CD4-positive, alpha-beta T cell treated with Interleukin-10 for 1 hour (primary cell): Measurements from ENCODE around the gene LRRC8E.
"Not testable (repeated sequence)": the region's sequence is repeated elsewhere in the genome, so short reads cannot be mapped to it uniquely, and the experiment has no call there.

Experiments
- DNase-seq: peaks from one replicate; pipeline ENCODE4 v3.0.0-alpha.2; 2020

Gene LRRC8E

DNA sequence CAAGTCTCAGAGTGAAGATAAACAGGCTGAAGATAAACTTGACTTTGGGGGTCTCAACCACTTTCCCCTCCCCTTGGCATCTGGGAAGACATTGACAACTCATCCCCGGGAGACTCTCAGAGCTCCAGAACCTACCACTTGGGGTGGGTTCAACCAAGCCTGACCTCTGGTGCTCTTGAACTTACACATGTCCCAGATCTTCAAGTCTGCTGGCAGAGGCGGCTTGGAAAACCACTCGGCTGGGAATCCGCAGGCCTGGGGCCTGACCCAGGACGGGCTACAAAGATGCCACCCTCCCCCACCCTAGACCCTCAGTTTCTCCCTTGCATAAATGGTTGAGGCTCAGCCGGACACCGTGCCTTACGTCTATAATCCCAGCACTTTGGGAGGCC, 512 bp downstream of the LRRC8E start:
- DNase-seq = no peak

DNA sequence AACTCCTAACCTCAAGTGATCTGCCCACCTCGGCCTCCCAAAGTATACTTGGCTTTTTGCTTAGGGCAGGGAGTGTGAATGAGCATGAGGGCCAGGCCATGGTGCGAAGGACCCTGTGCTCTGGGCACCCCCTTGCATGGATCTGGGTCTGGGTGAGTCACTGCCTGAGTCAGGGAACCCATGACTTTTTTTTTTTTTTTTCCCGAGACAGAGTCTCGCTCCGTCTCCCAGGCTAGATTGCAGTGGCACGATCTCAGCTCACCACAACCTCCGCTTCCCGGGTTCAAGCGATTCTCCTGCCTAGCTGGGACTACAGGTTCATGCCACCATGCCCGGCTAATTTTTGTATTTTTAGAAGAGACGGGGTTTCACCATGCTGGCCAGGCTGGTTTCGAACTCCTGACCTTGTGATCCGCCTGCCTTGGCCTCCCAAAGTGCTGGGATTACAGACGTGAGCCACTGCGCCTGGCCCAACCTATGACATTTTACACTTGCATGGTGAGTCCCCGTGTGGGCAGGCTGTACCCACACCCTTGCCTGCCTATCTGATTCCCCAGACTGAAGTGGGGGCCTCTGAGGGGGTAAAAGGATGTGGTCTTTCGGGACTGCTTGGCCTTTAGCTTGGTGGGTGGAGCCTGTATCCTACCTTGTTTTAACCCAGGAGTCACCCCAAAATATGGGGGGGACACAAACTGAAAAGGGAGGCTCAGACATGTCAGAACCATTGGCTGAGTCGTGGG, 5.2 kb downstream of the LRRC8E start:
- DNase-seq = not testable (repeated sequence)

DNA sequence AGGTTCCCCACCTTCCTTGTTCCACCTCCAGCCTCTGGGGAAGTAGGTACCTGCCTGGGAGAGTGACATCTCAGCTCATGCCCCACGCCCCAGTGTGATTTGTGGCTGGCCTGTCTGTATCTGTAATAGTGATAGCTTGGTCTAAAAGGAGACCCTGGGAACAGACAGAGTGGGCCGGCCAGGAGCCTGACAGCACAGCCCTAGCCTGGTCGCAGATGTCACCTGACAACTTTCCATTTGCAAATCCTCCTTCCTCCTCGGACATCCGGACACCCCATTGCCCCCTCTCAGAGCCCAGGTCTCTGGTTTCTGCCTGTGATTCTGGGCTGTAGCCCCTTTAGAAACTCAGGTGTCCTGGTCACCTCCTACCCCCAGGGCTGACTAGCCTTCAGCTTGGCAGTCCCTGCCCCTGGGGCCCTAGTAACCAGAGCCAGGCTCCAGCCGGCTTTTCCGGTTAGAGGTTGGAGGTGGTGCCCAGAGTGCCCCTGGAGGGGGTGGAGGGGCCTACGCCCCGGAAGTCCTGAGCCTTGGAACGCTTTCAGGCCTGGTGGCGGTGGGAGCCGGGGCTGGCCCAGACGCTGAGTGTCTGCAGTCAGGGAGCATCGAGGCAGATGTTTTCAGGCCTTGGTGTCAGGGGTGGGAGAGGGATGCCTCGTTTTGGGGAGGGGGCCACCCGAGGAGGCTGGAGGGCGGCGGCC, 6.5 kb downstream of the LRRC8E start:
- DNase-seq = no peak

DNA sequence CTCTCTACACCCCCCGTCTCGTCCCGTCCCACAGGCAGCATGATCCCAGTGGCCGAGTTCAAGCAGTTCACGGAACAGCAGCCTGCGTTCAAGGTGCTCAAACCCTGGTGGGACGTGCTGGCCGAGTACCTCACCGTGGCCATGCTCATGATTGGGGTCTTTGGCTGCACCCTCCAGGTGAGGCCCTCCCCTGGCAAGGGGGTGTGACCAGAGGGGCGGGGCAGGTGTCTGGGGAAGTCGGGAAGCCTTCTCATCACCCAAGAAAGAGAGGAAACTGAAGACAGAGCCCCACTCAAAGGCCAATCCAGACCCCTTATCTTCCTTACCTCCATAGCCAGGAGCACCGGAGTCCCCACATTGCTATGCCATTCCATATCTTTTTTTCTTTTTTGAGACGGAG, 7.3 kb downstream of the LRRC8E start:
- DNase-seq = no peak

DNA sequence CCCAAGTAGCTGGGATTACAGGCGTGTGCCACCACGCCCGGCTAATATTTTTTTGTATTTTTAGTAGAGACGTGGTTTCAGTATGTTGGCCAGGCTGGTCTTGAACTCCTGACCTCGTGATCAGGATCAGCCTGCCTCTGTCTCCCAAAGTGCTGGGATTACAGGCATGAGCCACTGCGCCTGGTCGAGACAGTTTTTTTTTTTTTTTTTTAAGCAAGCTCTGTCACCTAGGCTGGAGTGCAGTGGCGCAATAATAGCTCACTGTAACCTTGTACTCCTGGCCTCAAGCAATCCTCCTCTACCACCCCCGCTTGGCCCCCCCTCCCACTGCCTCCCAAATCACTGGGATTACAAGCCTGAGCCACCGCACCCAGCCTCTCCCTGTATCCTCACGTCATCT, 9.0 kb downstream of the LRRC8E start:
- DNase-seq = no peak

DNA sequence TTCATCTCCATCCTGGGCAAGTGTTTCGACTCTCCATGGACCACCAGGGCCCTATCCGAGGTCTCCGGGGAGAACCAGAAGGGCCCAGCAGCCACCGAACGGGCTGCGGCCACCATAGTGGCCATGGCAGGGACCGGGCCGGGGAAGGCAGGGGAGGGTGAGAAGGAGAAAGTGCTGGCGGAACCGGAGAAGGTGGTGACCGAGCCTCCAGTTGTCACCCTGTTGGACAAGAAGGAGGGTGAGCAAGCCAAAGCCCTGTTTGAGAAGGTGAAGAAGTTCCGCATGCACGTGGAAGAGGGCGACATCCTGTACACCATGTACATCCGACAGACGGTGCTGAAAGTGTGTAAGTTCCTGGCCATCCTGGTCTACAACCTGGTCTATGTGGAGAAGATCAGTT, 10.7 kb downstream of the LRRC8E start:
- DNase-seq = no peak

DNA sequence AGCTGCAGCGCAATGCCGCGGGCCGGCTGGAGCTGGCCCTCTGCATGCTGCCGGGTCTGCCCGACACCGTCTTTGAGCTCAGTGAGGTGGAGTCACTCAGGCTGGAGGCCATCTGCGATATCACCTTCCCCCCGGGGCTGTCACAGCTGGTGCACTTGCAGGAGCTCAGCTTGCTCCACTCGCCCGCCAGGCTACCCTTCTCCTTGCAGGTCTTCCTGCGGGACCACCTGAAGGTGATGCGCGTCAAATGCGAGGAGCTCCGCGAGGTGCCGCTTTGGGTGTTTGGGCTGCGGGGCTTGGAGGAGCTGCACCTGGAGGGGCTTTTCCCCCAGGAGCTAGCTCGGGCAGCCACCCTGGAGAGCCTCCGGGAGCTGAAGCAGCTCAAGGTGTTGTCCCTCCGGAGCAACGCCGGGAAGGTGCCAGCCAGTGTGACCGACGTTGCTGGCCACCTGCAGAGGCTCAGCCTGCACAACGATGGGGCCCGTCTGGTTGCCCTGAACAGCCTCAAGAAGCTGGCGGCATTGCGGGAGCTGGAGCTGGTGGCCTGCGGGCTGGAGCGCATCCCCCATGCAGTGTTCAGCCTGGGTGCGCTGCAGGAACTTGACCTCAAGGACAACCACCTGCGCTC, 11.6 kb downstream of the LRRC8E start:
- no peak for DNase-seq

DNA sequence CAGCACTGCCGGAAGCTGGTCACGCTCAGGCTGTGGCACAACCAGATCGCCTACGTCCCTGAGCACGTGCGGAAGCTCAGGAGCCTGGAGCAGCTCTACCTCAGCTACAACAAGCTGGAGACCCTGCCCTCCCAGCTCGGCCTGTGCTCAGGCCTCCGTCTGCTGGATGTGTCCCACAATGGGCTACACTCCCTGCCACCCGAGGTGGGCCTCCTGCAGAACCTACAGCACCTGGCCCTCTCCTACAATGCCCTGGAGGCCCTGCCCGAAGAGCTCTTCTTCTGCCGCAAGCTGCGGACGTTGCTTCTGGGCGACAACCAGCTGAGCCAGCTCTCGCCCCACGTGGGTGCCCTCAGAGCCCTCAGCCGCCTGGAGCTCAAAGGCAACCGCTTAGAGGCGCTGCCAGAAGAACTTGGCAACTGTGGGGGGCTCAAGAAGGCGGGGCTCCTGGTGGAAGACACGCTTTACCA, 12.1 kb downstream of the LRRC8E start:
- DNase-seq = no peak

DNA sequence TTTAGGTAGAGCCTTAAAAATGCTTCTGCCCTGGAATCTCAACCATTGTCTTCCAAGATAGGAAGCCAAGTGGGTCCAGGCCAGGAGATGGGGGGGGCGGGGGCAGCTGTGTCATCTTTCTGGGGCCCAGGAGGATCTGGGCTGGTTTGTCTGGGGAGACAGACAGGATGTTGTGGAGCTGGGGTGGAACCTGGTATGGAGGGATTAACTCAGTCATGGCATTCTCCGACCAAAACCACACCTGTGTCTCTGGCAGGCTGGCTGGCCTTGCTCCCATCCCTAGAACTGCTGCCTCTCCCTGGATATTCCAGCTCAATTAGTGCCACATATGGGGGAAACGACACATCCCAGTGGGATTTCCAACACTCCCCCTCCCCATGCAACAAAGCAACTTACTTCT, 12.6 kb downstream of the LRRC8E start:
- no peak for DNase-seq

DNA sequence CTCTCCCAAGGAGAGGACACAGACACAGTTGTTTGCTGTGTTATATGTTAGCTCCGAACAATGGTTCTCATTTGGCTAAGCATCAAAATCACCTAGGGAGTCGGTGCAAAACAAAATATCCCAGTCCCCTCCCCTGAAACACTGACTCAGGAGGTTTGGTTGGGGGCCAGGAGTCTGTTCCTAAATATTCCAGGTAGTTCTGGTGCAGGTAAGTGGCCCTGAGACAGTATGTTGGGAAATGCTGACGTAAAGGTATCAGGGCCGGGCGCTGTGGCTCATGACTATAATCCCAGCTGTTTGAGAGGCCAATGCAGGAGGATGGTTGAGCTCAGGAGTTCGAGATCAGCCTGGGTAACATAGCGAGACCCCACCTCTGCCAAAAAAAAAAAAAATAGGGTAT, 13.0 kb downstream of the LRRC8E start:
- no peak for DNase-seq

DNA sequence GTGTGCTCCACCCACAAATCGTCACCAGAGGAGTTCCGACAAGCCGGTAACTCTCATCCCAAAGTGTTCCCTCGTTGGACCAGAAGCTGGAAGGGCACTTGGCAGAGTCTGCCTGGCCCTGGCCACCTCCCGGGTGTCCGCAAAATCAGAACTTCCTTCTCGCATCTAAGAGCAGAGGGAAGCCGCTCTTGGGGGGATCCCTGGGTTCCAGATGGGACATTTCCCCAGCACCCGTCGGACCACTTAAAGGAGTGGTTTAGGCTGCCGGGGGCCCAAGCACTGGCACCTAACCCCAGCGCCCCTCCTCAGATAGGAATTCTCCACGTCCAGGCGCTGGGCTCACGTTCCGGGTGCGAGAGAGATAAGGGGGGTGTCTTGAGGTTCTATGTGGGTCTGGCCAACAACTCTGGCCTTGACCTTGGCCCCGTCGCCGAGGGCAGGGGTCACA, 14.5 kb downstream of the LRRC8E start:
- no peak for DNase-seq

DNA sequence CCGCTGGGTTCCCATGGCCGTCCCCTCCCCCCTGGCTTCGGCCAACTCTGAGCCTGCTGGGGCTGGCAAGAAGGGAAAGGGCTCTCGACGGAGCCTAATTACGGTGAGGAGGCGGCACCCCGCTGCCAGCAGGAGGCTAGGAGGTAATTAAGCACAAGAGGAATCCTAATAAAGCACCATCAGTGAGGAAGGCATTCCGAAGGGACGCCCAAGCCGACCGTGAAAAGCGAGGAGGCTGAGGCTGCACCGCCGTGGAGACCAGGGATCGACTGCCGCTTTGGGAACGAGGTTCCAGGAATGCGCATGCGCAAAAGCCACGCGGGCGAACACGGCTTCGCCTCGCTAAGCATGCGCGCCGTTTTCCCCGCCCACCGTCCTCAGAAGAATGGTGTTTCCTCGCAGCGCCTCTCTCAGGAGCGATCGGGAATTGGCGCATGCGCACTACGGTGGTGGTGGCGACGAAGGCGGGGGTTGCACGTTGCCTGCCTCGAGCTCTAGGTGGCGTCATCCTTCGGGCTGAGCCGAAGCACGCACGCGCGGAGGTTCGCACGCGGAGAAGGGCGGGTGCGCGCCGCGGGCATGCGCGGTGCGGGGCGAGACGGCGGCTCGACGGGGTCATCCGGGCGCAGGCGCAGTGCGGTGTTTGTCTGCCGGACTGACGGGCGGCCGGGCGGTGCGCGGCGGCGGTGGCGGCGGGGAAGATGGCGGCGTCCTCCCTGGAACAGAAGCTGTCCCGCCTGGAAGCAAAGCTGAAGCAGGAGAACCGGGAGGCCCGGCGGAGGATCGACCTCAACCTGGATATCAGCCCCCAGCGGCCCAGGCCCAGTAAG, 15.1 kb downstream of the LRRC8E start, which contains the start of gene MAP2K7:
TSS of gene MAP2K7 (plus strand) at position 634 of the 830 bp plus-strand sequence. CDS start at position 702, 68 bp downstream.
- DNase-seq = peak; percentile 100

DNA sequence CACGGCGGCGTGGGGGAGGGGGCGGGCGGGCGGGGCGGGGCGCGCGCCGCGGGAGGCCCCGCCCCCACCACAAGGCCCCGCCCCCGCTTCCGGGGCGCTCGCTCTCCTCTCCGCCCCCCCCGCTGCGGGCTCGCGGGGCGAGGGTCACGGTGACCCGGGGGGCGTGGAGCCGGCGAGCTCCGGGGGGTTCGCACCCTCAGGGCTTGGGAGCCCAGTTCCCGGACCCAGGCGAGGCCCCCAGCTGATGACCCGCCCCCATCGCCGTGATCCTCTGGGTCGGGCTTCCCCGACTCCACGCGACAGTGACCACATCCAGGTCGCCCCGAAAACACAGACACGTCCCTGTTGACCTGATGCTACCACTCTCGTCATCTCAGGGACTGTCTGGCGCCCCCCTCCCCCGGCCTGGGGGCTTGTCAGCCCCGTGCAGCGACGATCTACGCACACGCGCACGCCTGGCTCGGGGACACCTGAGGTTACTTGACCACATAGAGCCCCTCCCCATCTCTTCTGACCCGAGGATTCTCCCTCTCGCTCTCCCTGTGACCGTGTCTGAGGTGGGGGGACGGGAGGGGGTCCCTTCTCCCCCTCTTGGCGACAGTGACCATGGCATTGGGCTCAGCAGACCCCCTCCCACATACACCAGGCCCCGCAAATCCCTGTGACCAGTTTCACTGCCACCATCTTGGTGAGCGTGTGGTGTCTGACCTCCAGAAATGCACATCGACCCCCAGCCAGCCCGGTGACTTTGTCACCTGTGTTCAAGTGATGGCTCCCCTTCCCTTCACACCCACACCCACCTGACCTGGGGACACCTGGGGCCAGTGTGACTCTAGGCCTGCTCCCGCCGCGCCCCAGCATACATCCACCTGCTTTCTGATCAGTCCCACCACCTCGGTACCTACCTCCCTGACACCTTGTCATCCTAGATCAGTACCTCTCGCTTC, 16.0 kb downstream of the LRRC8E start:
- DNase-seq = peak; percentile 90

DNA sequence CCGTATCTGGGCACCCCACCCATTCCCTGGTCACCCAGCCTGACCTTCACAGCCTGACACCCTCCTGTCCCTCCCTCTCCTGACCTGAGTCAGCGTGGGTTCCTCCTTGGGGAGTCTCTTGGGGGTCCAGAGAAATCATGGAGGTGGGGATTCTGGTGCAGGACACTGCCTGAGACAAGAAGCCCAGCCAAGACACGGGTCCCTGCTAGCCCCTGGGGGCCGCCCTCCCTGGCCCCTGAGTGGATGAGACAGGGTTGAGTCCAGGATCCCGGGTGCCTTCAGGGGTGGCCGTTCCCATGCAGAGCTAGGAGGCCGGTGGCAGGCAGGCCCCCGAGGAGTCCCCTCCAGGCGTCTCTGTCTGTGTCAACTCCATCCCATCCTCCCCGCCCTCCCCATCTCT, 17.0 kb downstream of the LRRC8E start:
- DNase-seq = no peak

DNA sequence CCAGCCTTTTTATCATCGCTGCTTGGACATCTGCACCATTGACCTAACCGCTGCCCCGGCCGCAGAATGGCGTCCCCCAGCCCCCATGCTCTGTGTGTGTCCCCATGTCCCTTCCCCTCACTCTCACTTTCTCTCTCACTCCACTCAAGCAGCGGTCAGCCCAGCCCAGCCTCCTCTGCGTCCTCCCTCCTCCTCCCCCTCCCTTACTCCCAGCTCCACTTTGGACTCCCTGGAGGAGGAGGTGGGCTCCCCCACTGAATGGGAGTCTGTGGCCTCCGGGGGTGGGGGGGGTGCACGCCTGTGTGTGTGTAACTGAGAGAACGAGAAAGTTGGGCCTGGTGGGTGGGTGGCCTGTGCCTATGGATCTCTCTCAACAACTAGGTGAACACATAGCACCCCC, 17.5 kb downstream of the LRRC8E start:
- no peak for DNase-seq

DNA sequence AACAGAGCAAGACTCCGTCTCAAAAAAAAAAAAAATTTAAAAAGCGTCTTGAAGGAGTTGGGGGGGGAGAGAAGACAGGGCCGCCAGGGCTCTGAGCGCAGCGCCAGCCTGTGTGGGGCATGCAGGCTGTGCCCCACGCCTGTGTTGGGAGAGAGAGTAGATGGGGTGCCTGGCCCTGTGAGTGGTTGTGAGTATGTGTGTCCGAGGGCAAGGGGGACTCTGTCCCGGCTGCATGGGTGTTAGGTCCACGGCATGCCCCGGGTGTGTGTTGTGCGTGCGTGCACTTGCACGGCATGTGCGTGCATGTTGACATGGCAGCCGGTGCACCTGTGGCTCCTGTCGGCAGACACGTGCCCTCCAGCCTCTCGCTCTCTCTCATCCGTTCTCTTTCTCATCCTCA, 18.8 kb downstream of the LRRC8E start:
- DNase-seq = no peak

DNA sequence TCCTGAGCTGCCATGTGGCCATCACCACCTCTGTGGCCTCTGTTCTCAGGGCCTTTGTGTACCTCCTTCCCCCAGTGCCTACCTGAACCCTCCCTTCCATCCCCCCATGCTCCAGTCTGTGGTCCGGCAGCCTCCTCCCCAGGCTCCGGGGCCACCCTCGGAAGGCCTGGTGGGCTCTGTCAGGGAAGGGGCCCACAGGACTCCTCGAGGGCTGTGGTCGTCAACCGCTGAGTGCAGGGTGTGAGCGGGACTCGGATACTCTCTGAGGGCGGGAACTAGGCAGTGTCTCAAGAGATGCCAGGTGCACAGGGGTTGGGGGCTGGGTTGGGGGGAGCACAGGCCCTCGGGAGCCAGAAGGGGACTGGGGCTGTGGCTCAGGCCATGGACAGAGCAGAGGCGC, 19.2 kb downstream of the LRRC8E start:
- DNase-seq = no peak

DNA sequence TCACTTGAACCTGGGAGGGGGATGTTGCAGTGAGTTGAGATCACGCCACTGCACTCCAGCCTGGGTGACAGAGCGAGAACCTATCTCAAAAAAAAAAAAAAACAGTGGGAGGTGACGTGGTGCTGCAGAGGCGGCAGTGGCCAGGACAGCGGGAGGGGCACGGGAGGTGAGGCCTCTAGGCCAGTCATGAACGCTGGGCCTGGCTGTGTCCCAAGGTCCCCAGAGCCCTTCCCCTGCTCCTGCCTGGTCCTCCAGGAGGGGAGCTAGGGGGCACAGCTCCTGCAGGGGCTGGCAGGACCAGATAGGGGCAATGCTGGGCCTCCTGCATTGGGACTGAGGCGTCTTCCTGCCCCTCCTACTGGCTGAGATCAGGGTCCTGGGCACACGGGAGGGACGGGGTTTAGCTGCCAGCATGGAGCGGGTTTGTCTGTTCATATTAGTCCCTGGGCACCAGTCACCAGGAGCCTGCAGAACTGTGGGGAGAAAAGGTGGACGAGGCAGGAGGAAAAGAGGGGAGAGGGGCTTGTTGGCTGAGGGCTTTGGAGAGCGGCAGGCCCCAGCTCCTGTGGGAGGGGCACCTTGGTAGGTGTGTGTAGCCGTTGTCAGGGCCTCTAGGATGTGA, 19.9 kb downstream of the LRRC8E start:
- DNase-seq = no peak

DNA sequence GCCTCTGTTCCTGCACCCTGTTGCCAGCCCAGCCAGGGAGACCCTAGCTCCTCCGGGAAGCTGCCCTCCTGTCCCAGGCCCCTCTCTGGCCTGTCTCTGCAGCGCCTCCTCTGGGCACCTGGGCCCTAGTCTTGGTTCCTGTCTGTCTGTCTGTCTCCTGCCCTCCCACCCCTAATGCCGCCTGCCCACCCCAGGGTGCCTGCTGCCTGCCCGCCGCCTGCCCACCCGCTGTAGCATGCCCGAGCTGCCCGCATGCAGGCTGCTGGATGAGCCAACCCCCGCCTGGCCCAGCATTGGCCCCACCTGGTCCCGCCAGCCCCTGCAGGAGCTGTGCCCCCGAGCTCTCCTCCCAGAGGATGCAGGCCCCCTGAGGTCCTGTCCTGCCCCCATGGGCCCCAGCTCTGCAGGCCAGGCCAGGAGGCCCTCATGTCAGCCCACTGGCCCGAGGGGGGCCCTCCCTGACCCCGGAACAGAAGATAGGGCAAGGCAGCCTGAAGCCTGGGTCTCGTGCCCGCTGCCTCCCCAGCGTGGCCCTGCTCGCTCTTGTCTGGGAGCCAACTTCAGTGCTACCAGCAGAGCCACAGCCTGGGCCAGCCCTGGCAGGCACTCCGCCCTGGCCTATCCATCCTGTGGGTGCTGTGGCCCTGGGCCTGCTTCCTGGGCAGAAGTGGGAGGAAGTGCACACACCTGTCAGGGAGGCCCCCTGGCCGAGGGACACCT, 20.6 kb downstream of the LRRC8E start:
- no peak for DNase-seq

DNA sequence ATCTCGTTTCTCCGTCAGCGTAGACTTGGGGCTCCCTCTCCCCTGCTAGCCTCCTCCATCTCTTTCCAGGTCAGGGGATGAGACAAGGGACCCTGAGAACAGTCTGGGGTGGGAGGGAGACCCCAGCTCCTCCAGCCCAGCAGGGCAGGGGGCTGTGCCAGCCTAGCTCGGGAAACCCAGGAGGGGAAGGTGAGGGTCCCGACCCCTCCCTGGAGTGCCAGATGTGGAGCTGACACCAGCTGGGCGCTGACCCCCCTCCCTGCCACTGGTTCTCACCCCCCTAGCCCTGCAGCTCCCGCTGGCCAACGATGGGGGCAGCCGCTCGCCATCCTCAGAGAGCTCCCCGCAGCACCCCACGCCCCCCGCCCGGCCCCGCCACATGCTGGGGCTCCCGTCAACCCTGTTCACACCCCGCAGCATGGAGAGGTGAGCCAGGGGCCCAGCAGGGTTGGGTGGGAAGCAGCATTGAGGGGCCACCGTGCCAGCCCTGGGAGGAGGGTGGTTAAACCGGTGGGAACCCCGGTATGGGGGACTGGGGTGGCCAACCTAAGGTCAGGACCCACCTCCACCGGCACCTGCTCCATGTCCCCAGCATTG, 21.3 kb downstream of the LRRC8E start:
- DNase-seq = no peak
